ENCODE data around the gene CCDC192. TPM values are rescaled to one million over a fixed set of nuclear protein-coding genes. Genes with fewer than 3 reads are reported as not detected.
"Not testable (repeated sequence)": the region's sequence is repeated elsewhere in the genome, so short reads cannot be mapped to it uniquely, and the experiment has no call there.

CCDC192 gene
- total RNA-seq, 1 experiment from 2014 or later = not detected

- ChIA-PET POLR2A (ENCODE audit: low non-redundant PET) (no interaction called here), CTCF (no interaction called here)
- TF ChIP-seq EZH2 (IDR thresholded peaks at IDR 0.05; ENCODE audit: borderline replicate concordance, low read depth, low read length, poor library complexity, severe bottlenecking) = no peak
- TF ChIP-seq CTCF (conservative IDR thresholded peaks at IDR 0.05; ENCODE audit: low read depth, low read length) = no peak
- Histone ChIP-seq H3K27ac (ENCODE audit: low read depth, low read length, poor library complexity, severe bottlenecking) (no peak overlapping the region), H3K36me3 (ENCODE audit: insufficient read depth, low read length, poor library complexity, severe bottlenecking) (no peaks in the 10 kb centered on the region), H3K4me1 (ENCODE audit: insufficient read depth, low read length, poor library complexity, severe bottlenecking) (no peaks in the 10 kb centered on the region), H3K4me3 (ENCODE audit: low read depth, low read length, poor library complexity, severe bottlenecking) (no peak overlapping the region), H3K9me3 (ENCODE audit: low read depth, low read length, poor library complexity, severe bottlenecking) (peaks cover 3% of the 10 kb centered on the region), H3K27me3 (replicated peaks; ENCODE audit: insufficient read depth, low read depth, low read length, poor library complexity) (no peaks in the 10 kb centered on the region)
- no peak for DNase-seq (ENCODE audit: low spot score)
- no TSS peak for BruUV-seq (replicated peaks)
- intact Hi-C loops (cut with micrococcal nuclease; ENCODE audit: unreplicated experiment) = no loop called here
Measured at GRCh38 chr5:127718181-127718580, 15.0 kb downstream of the CCDC192 start.

DNA sequence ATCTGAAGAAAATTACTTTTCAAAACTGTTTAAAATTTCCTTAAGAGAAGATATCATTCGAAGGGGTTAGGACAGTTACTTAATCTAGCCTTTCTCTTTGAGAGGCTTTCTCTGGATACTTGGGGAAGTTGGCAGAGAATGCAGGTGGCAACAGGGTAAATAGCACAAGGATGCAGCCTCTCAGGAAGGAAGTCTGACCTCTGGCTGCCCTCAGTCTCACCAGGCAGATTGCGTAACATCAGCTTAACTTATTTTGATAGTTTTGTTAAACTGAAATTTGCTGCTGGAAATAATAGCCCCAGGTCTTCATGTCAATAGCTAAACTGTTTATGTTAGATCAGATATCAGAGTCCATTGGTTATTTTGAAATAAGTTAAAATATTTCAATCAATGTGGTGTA, 20.4 kb downstream of the CCDC192 start:
- H3K4me1 ChIP-seq (ENCODE audit: insufficient read depth, low read length, poor library complexity, severe bottlenecking) = no peaks in the 10 kb centered on the region
- POLR2A ChIA-PET (ENCODE audit: low non-redundant PET) = no interaction called here
- H3K27me3 ChIP-seq (replicated peaks; ENCODE audit: insufficient read depth, low read depth, low read length, poor library complexity) = no peaks in the 10 kb centered on the region
- intact Hi-C loops (cut with micrococcal nuclease; ENCODE audit: unreplicated experiment) = no loop called here
- no peaks in the 10 kb centered on the region for H3K36me3 ChIP-seq (ENCODE audit: insufficient read depth, low read length, poor library complexity, severe bottlenecking)
- TF ChIP-seq EZH2 (IDR thresholded peaks at IDR 0.05; ENCODE audit: borderline replicate concordance, low read depth, low read length, poor library complexity, severe bottlenecking) = no peak
- H3K27ac ChIP-seq (ENCODE audit: low read depth, low read length, poor library complexity, severe bottlenecking) = no peak overlapping the region
- no TSS peak for BruUV-seq (replicated peaks)
- no peak overlapping the region for H3K4me3 ChIP-seq (ENCODE audit: low read depth, low read length, poor library complexity, severe bottlenecking)
- no peak for DNase-seq (ENCODE audit: low spot score)
- H3K9me3 ChIP-seq (ENCODE audit: low read depth, low read length, poor library complexity, severe bottlenecking) = no peaks in the 10 kb centered on the region
- CTCF ChIA-PET = no interaction called here

DNA sequence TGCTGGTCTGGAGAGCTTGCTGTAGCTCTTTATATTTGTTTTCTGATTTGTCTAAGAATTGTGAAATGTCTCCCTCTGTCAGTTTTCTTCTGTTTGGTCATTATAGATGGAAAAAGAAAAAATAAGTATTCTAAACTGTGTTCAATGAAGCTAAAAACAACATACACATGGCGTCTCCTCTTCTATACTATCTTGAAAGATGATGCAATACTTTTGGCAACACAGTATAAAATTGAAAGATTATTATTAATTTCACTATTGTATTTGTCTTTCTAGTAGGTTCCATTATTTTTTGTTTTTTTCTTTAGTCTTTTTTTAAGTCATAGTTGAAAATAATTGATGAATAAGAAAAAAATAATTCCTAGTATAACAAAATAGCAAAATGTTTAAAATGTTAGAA, 22.5 kb downstream of the CCDC192 start:
- H3K4me3 ChIP-seq (ENCODE audit: low read depth, low read length, poor library complexity, severe bottlenecking) = no peak overlapping the region
- CTCF ChIA-PET = no interaction called here
- no peaks in the 10 kb centered on the region for H3K27me3 ChIP-seq (replicated peaks; ENCODE audit: insufficient read depth, low read depth, low read length, poor library complexity)
- no peaks in the 10 kb centered on the region for H3K9me3 ChIP-seq (ENCODE audit: low read depth, low read length, poor library complexity, severe bottlenecking)
- H3K27ac ChIP-seq (ENCODE audit: low read depth, low read length, poor library complexity, severe bottlenecking) = no peak overlapping the region
- no TSS peak for BruUV-seq (replicated peaks)
- DNase-seq (ENCODE audit: low spot score) = no peak
- TF ChIP-seq CTCF (conservative IDR thresholded peaks at IDR 0.05; ENCODE audit: low read depth, low read length) = no peak
- no peak for TF ChIP-seq EZH2 (IDR thresholded peaks at IDR 0.05; ENCODE audit: borderline replicate concordance, low read depth, low read length, poor library complexity, severe bottlenecking)
- H3K36me3 ChIP-seq (ENCODE audit: insufficient read depth, low read length, poor library complexity, severe bottlenecking) = no peaks in the 10 kb centered on the region
- H3K4me1 ChIP-seq (ENCODE audit: insufficient read depth, low read length, poor library complexity, severe bottlenecking) = no peaks in the 10 kb centered on the region
- intact Hi-C loops (cut with micrococcal nuclease; ENCODE audit: unreplicated experiment) = no loop called here
- POLR2A ChIA-PET (ENCODE audit: low non-redundant PET) = no interaction called here

GRCh38 chr5:127732963-127733362, 29.8 kb downstream of the CCDC192 start:
- no peak for DNase-seq (ENCODE audit: low spot score)
- intact Hi-C loops (cut with micrococcal nuclease; ENCODE audit: unreplicated experiment) = no loop called here
- ChIA-PET CTCF (no interaction called here), POLR2A (ENCODE audit: low non-redundant PET) (no interaction called here)
- no peaks in the 10 kb centered on the region for H3K9me3 ChIP-seq (ENCODE audit: low read depth, low read length, poor library complexity, severe bottlenecking)
- TF ChIP-seq EZH2 (IDR thresholded peaks at IDR 0.05; ENCODE audit: borderline replicate concordance, low read depth, low read length, poor library complexity, severe bottlenecking) = no peak
- TF ChIP-seq CTCF (conservative IDR thresholded peaks at IDR 0.05; ENCODE audit: low read depth, low read length) = no peak
- no peak overlapping the region for H3K27ac ChIP-seq (ENCODE audit: low read depth, low read length, poor library complexity, severe bottlenecking)
- H3K4me3 ChIP-seq (ENCODE audit: low read depth, low read length, poor library complexity, severe bottlenecking) = no peak overlapping the region
- no peaks in the 10 kb centered on the region for H3K36me3 ChIP-seq (ENCODE audit: insufficient read depth, low read length, poor library complexity, severe bottlenecking)
- no TSS peak for BruUV-seq (replicated peaks)
- no peaks in the 10 kb centered on the region for H3K4me1 ChIP-seq (ENCODE audit: insufficient read depth, low read length, poor library complexity, severe bottlenecking)
- no peaks in the 10 kb centered on the region for H3K27me3 ChIP-seq (replicated peaks; ENCODE audit: insufficient read depth, low read depth, low read length, poor library complexity)

GRCh38 chr5:127739348-127739747, 36.2 kb downstream of the CCDC192 start:
- intact Hi-C loops (cut with micrococcal nuclease; ENCODE audit: unreplicated experiment); BruUV-seq (replicated peaks); CTCF ChIA-PET; H3K36me3 ChIP-seq (ENCODE audit: insufficient read depth, low read length, poor library complexity, severe bottlenecking); POLR2A ChIA-PET (ENCODE audit: low non-redundant PET); H3K27ac ChIP-seq (ENCODE audit: low read depth, low read length, poor library complexity, severe bottlenecking); H3K9me3 ChIP-seq (ENCODE audit: low read depth, low read length, poor library complexity, severe bottlenecking); DNase-seq (ENCODE audit: low spot score); H3K4me3 ChIP-seq (ENCODE audit: low read depth, low read length, poor library complexity, severe bottlenecking); H3K4me1 ChIP-seq (ENCODE audit: insufficient read depth, low read length, poor library complexity, severe bottlenecking): not testable (repeated sequence)
- peaks cover 11% of the 10 kb centered on the region for H3K27me3 ChIP-seq (replicated peaks; ENCODE audit: insufficient read depth, low read depth, low read length, poor library complexity)
